ENCODE results near the gene PNLIPRP3.

Gene PNLIPRP3

DNA sequence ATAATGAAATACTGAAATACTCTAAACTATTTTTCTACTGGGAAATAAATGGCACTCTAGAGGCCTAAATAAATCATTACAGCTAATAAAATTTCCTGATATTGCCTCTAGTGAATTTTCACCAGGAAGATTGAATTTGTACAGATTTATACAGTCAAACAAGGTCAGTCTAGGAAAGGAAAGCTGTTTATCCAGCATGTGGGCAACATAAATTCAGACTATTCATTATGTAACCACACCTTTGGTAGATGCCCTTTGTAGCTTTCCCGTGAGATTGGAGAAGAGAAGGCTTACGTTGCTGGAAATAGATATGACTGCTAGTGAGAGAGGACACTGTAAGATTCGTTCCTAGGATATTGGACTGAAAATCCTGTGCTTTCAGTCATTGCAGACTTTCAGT, 82.9 kb downstream of the PNLIPRP3 start:
- no peak for DNase-seq (ENCODE audit: low spot score)

DNA sequence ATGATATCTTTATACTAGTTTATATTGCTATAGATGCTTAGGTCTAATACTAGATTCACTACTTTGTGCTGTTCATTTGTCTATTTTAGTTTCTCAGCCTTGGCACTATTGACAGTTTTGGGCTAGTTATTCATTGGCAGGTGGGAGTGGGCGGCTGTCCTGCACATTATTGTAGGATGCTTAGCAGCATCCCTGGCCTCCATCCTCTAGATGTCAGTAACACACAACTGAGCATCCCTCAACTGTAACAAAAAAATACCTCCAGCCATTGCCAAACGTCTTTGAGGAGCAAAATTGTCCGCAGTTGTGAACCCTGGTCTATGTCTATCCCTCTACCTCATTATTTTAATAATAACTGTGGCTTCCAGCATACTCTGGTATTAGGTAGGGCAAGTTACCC, 83.7 kb downstream of the PNLIPRP3 start:
- DNase-seq (ENCODE audit: low spot score), result no peak

DNA sequence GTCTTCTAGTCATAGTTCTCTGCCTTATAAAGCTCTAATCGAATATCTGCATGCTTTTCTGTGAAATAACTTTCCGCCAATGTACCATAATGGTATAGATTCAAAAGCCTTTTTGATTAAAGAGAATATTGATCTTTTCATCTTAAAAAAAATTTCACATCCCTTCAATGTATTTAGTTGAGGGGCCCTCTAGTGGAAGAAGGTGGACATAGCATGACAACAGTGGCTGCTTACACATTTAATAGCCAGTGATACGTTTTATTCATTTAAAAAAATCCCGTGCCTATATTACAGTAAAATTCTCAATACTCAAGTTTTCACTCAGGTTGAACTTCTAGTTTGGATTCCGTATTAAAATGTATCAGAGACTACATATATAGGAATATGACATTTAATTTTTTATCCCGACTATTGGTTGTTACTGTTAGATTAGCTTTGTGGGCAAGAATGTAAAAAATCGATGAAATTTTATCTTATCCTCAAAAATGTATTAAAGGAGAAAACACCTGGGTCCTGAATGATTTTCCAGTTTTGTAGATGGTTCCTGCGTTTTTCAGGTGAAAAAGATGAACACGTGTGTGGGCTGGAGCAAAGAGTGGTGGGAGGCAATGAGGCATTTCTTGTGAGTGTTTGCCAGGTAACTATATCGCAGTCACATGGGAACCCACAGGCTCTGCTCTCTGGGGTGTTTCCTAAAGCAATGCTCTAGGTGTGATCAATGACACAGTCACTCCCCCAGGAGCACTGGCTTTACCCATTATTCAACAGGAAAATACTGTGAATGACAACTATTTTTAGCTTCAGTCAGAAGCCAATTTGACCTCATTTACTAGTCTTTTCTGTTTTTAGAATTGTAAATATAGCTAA, 94.0 kb downstream of the PNLIPRP3 start:
- no peak for DNase-seq (ENCODE audit: low spot score)

DNA sequence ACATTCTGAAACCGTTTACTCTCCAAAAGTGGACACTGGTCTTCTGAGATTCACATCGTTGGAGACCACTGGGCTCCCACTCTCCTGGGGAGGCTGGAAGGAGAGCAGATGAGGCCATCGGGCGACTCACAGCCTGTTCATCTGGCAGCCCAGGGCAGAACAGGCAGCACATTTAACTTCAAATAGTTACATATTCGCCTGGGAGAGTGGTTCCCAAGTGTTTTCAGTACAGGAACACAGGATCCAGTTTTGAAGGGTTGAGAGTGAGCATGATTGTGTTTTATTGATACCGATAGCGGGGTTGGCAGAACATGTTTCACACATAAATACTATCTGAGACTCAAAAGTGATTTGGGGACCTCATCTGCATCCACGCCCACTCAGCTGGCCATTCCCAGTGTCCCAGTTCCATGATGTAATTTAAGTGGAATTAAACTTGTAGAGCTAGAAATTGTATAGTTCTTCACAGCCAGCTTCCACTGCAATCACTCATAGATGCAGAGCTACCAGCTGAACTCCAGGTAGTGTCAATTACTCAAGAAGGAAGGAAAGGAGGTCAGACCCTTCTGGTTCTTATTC, 95.2 kb downstream of the PNLIPRP3 start:
- DNase-seq (ENCODE audit: low spot score), result no peak

DNA sequence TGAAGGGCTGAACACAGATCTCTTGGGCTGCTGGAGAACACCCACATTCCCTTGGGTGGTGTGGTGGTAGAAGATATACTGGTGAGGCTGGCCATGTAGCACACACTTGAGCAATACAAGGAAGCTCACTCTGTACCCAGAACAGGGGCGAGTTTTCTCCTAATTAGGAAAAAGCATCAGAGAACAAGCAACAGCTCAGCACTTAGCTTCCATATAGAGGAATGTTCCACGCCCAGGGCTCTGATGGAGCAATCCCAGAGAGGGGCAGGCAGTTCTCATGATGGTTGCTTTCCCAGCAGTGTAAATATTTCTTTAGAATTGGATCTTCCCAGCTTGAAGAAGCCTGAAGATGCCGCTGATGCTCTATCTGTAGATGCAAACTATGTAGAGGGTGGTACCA, 97.1 kb downstream of the PNLIPRP3 start:
- no peak for DNase-seq (ENCODE audit: low spot score)

DNA sequence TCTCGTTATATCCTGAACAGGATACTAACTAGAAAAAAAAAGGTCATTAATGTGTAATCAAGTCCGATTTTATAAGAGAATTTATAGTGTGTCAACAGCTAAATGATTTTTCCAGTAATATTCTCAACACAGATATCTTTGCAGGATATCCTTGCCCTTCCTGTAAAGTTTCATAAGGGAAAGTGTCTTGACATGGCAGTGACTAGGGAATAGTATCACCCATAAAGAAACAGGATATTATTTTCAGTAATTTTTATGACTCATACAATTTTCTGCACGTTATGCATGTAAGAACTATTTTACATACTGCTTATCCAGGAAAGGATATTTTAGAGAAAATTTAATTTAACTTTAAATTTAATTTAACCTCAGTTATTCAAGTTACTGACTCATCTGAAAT, 98.6 kb downstream of the PNLIPRP3 start:
- DNase-seq (ENCODE audit: low spot score), result no peak
